HepG2 (cell line): ENCODE results near the gene SIGLEC14. TPM values are rescaled to one million over a fixed set of nuclear protein-coding genes. Genes with fewer than 3 reads are reported as not detected.

Experiments
- CBX1 ChIP-seq: IDR thresholded peaks from one replicate; pipeline ENCODE4 v1.6.1; 2016; ENCODE audit warnings: antibody characterized with exemption, low read depth
- HNF1B ChIP-seq: sonication (generic); formaldehyde crosslinking; IDR thresholded peaks from 2 replicates; pipeline ENCODE4 v1.5.1; 2020; ENCODE audit warnings: mild to moderate bottlenecking, moderate library complexity, missing genetic modification reagents
- MBNL3 ChIP-seq: fragments of 250-450 bp; sonication (Bioruptor Pico); conservative IDR thresholded peaks from 2 replicates; pipeline ENCODE4 v1.8.0; 2022; ENCODE audit warnings: mild to moderate bottlenecking, inconsistent platforms
- MEIS1 ChIP-seq: sonication (generic); formaldehyde crosslinking; IDR thresholded peaks from 2 replicates; pipeline ENCODE4 v1.9.0; 2021; ENCODE audit warnings: mild to moderate bottlenecking, missing genetic modification reagents, moderate library complexity, borderline replicate concordance
- NFIB ChIP-seq: sonication (generic); formaldehyde crosslinking; IDR thresholded peaks from 2 replicates; pipeline ENCODE4 v1.9.0; 2021; ENCODE audit warnings: missing genetic modification reagents, mild to moderate bottlenecking, borderline replicate concordance
- NR2F6 ChIP-seq, 2 experiments: IDR thresholded peaks; 2 replicates each; pipeline ENCODE4 v1.6.1; 2016; ENCODE audit warnings: antibody characterized with exemption in 1 of 2, mild to moderate bottlenecking in 1 of 2
- NR3C1 ChIP-seq: sonication (generic); formaldehyde crosslinking; IDR thresholded peaks from 2 replicates; pipeline ENCODE4 v1.4.0; 2020; ENCODE audit warnings: missing genetic modification reagents
- PHF20 ChIP-seq: sonication (generic); formaldehyde crosslinking; IDR thresholded peaks from 2 replicates; pipeline ENCODE4 v1.5.0; 2020; ENCODE audit warnings: mild to moderate bottlenecking, missing genetic modification reagents
- RFXAP ChIP-seq: sonication (generic); formaldehyde crosslinking; IDR thresholded peaks from 2 replicates; pipeline ENCODE4 v1.4.0; 2020; ENCODE audit warnings: missing genetic modification reagents, borderline replicate concordance
- SMAD1 ChIP-seq: sonication (generic); formaldehyde crosslinking; IDR thresholded peaks from 2 replicates; pipeline ENCODE4 v1.4.0; 2020; ENCODE audit warnings: missing genetic modification reagents, low read depth, mild to moderate bottlenecking, borderline replicate concordance
- SNAPC5 ChIP-seq: sonication (generic); formaldehyde crosslinking; IDR thresholded peaks from 2 replicates; pipeline ENCODE4 v1.8.1; 2023; ENCODE audit warnings: mild to moderate bottlenecking, missing genetic modification reagents, borderline replicate concordance
- TARDBP ChIP-seq: sonication (generic); formaldehyde crosslinking; IDR thresholded peaks from 2 replicates; pipeline ENCODE4 v1.8.0; 2022; ENCODE audit warnings: mild to moderate bottlenecking, missing genetic modification reagents
- TSC22D2 ChIP-seq: sonication (generic); formaldehyde crosslinking; IDR thresholded peaks from 2 replicates; pipeline ENCODE4 v1.5.1; 2020; ENCODE audit warnings: missing genetic modification reagents, mild to moderate bottlenecking, borderline replicate concordance
- ZBTB43 ChIP-seq: sonication (generic); formaldehyde crosslinking; conservative IDR thresholded peaks from 2 replicates; pipeline ENCODE4 v1.4.0; 2020; ENCODE audit warnings: missing genetic modification reagents
- ZFP36L2 ChIP-seq: sonication (generic); formaldehyde crosslinking; IDR thresholded peaks from 2 replicates; pipeline ENCODE4 v1.4.0; 2020; ENCODE audit warnings: missing genetic modification reagents
- ZFX ChIP-seq: sonication (generic); formaldehyde crosslinking; IDR thresholded peaks from 2 replicates; pipeline ENCODE4 v1.4.0; 2020; ENCODE audit warnings: mild to moderate bottlenecking, low read depth, missing genetic modification reagents, moderate library complexity
- ZNF317 ChIP-seq: sonication (generic); formaldehyde crosslinking; IDR thresholded peaks from 2 replicates; pipeline ENCODE4 v1.5.0; 2020; ENCODE audit warnings: mild to moderate bottlenecking, missing genetic modification reagents
- ZNF367 ChIP-seq: sonication (generic); formaldehyde crosslinking; IDR thresholded peaks from 2 replicates; pipeline ENCODE4 v1.4.0; 2020; ENCODE audit warnings: missing genetic modification reagents, borderline replicate concordance
- ZNF451 ChIP-seq: sonication (generic); formaldehyde crosslinking; IDR thresholded peaks from 2 replicates; pipeline ENCODE4 v1.5.0; 2020; ENCODE audit warnings: mild to moderate bottlenecking, missing genetic modification reagents
- ZNF512B ChIP-seq: sonication (generic); formaldehyde crosslinking; IDR thresholded peaks from 2 replicates; pipeline ENCODE4 v1.5.1; 2020; ENCODE audit warnings: missing genetic modification reagents, mild to moderate bottlenecking, borderline replicate concordance
- ZNF589 ChIP-seq: sonication (generic); formaldehyde crosslinking; conservative IDR thresholded peaks from 2 replicates; pipeline ENCODE4 v1.8.0; 2022; ENCODE audit warnings: mild to moderate bottlenecking, moderate library complexity, missing genetic modification reagents
- ZNF619 ChIP-seq: sonication (generic); formaldehyde crosslinking; IDR thresholded peaks from 2 replicates; pipeline ENCODE4 v1.4.0; 2020; ENCODE audit warnings: mild to moderate bottlenecking, missing genetic modification reagents
- ZNF703 ChIP-seq: sonication (generic); formaldehyde crosslinking; IDR thresholded peaks from 2 replicates; pipeline ENCODE4 v1.5.1; 2020; ENCODE audit warnings: missing genetic modification reagents, mild to moderate bottlenecking, moderate library complexity, borderline replicate concordance
- ZNF709 ChIP-seq: sonication (generic); formaldehyde crosslinking; IDR thresholded peaks from 2 replicates; pipeline ENCODE4 v1.5.0; 2020; ENCODE audit warnings: mild to moderate bottlenecking, missing genetic modification reagents
- polyA plus RNA-seq, 8 experiments: library from polyadenylated mRNA; depleted of rRNA in 3 of 8; stranded (reverse) in 7 of 8; unstranded in 1 of 8; fragments of >200 nt; fragmentation: Illumina TruSeq in 4 of 8; extraction: Trizol in 4 of 8; gene quantifications; 2 replicates each; pipeline versions ENCODE4 v1.2.1 to v1.2.3, GENCODE V29; 2011 to 2016; ENCODE audit warnings: low read depth in 4 of 8, missing spikeins in 1 of 8, mixed read lengths in 1 of 8; ENCODE audit not compliant: insufficient read depth in 1 of 8
- total RNA-seq, 5 experiments: library from RNA; depleted of rRNA; stranded (reverse); fragments of >200 nt; fragmentation: Illumina TruSeq; extraction: Trizol; gene quantifications; 2 replicates each; pipeline ENCODE4 v1.2.3, GENCODE V29; 2016; ENCODE audit warnings: low read depth in 1 of 5

The SIGLEC14 gene
- total and polyA plus RNA-seq, 2 of the 13 experiments (the other 11 are each of a cell fraction or from before 2014, with no cell fraction given) = 0.05 to 0.09 TPM

GRCh38 chr19:51607920-51608562 lies 38.6 kb downstream of the SIGLEC14 start (continued):
- TF ChIP-seq ZBTB43 (CRISPR knock-in tag) = peak; percentile 77; the same call in 1 of the 2 replicates
- no peak for TF ChIP-seq MBNL3 (CRISPR knock-in tag)
- TF ChIP-seq PHF20 (CRISPR knock-in tag) = no peak
- TF ChIP-seq ZNF451 = peak; percentile 80; the same call in 1 of the 2 replicates
- TF ChIP-seq CBX1 = no peak
- TF ChIP-seq TSC22D2 = peak; percentile 99
- no peak for TF ChIP-seq NR3C1
- no peak for TF ChIP-seq ZNF512B (CRISPR knock-in tag)
- TF ChIP-seq TARDBP (CRISPR knock-in tag) = peak; percentile 33; the same call in 1 of the 2 replicates
- no peak for TF ChIP-seq ZNF703 (CRISPR knock-in tag)
- peak; percentile 51; the same call in 1 of the 2 replicates for TF ChIP-seq ZNF317 (CRISPR knock-in tag)
- peak; percentile 96; the same call in 1 of the 2 replicates for TF ChIP-seq ZFP36L2 (CRISPR knock-in tag)
- TF ChIP-seq HNF1B (CRISPR knock-in tag) = peak; percentile 51; the same call in 1 of the 2 replicates
- peak; percentile 71; the same call in 1 of the 2 replicates for TF ChIP-seq SMAD1 (CRISPR knock-in tag)
- peak; percentile 83; the same call in 1 of the 2 replicates for TF ChIP-seq SNAPC5 (CRISPR knock-in tag)
- TF ChIP-seq ZNF367 (CRISPR knock-in tag) = peak; percentile 93; the same call in 1 of the 2 replicates
- 0 out of 2 replicates have a peak, but pooled peaks have one; percentile 46 for TF ChIP-seq ZNF619 (CRISPR knock-in tag)
- 0 out of 2 replicates have a peak, but pooled peaks have one; percentile 19 for TF ChIP-seq ZFX
- no peak for TF ChIP-seq NR2F6 (IDR thresholded peaks at IDR 0.05)
- TF ChIP-seq NR2F6 (CRISPR knock-in tag; IDR thresholded peaks at IDR 0.05) = peak; percentile 69
- TF ChIP-seq MEIS1 (CRISPR knock-in tag) = 0 out of 2 replicates have a peak, but pooled peaks have one; percentile 51
- peak; percentile 93 for TF ChIP-seq ZNF589 (CRISPR knock-in tag)
- TF ChIP-seq NFIB (CRISPR knock-in tag) = no peak
- peak; percentile 85; the same call in 1 of the 2 replicates for TF ChIP-seq RFXAP (CRISPR knock-in tag)
- TF ChIP-seq ZNF709 (CRISPR knock-in tag) = peak; percentile 75; the same call in 1 of the 2 replicates
